ENCODE data around the gene PLEKHG5. TPM values are rescaled to one million over a fixed set of nuclear protein-coding genes. Genes with fewer than 3 reads are reported as not detected.
A peak's percentile ranks its signal among the peaks of the same experiment; 100 is the strongest.

The PLEKHG5 gene
- total RNA-seq, 4 donors from 2014 or later: 5.8 to 12.0 (median 8.4) TPM

DNA sequence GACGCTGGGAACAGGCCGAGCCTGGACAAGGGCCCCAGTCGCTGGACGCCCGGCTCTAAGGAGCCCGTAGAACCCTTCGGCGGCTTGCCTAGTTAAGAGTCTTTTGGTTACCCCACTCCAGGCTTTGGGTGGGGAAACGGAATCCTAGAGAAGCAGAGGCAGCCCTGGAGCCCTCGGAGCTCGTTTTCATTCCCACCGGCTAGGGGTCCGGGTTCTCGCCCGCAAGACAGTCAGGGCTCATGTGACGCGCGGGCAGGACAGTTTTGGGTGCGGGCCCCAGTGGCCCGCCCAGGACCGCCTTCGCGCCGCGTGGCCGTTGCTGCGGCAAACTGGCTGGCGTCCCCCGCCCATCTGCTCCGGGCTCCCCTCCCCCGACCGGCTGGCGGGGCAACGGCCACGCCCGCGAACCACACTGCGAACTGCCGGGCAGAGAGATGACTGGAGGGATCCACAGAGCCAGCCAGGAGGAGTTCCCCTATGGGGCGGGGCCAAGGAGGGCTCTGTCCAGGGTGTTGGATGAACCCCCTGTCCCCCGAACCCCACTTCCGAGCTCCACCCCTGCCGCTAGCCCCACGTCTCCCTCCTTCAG lies 70.9 kb downstream of the PLEKHG5 start:
- Histone ChIP-seq H3K4me1 (peaks cover 24 to 45% of the 10 kb centered on the region in 2 donors), H3K27me3 (peaks cover 45% of the 10 kb centered on the region), H3K36me3 (no peaks in the 10 kb centered on the region), H3K9me3 (no peaks in the 10 kb centered on the region), H3K27ac (no peak overlapping the region), H3K4me3 (replicated peaks in 1 of 3) (no peak overlapping the region)
- no peak for TF ChIP-seq POLR2A (IDR thresholded peaks at IDR 0.05)
- intact Hi-C loops (cut with DNase I): no loop called here
- no peak for DNase-seq
- WGBS, 2 donors: 7 to 18% methylated on average over 9 to 13 of the region's 44 CpGs

DNA sequence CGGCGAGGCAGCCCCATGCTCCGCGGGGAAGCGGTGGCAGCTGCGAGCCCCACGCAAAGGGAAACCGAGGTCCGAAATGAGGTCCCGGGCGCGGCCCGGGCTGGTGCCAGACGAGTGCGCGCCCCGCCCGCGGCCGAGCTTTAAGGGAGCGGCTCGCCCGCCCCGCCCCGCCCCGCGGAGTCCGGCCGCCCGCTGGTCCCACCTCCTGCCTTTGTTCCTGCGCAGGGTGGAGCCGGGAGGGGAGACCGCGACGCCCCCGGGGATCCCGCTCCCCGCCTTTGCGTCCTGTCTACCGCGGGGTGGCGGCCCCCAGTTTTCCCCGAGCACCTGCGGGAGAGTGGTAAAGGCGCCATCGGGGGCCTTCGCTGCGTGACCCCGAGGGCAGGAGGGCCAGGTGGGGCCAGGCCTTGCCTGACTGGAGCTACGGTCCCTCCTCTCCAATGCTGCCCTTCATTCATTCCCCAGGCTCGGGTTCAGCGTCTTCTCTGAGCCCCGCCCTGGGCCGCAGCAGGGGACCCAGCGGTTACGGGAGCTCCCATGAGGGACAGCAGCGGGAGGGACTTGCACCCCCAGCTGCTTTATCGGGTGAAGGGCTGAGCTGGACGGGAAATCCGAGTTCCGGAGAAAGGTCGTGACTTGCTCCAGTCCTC lies 71.5 kb downstream of the PLEKHG5 start, which contains the start of gene HES2:
Gene HES2, minus strand, starts transcription at position 116 of the 650 bp plus-strand sequence. Its CDS starts 99 bp downstream, at position 17.
- no peak for DNase-seq
- no peaks in the 10 kb centered on the region for H3K9me3 ChIP-seq
- intact Hi-C loops (cut with DNase I): no loop called here
- peaks cover 24 to 40% of the 10 kb centered on the region in 2 donors for H3K4me1 ChIP-seq
- H3K4me3 ChIP-seq (replicated peaks in 1 of 3): peak within 1 kb of the TSS in 1 of 3 donors; percentile 18
- H3K36me3 ChIP-seq: no peaks in the 10 kb centered on the region
- WGBS, 2 donors: 0 to 1% methylated on average over 3 to 23 of the region's 62 CpGs
- TF ChIP-seq, protein P1, sequence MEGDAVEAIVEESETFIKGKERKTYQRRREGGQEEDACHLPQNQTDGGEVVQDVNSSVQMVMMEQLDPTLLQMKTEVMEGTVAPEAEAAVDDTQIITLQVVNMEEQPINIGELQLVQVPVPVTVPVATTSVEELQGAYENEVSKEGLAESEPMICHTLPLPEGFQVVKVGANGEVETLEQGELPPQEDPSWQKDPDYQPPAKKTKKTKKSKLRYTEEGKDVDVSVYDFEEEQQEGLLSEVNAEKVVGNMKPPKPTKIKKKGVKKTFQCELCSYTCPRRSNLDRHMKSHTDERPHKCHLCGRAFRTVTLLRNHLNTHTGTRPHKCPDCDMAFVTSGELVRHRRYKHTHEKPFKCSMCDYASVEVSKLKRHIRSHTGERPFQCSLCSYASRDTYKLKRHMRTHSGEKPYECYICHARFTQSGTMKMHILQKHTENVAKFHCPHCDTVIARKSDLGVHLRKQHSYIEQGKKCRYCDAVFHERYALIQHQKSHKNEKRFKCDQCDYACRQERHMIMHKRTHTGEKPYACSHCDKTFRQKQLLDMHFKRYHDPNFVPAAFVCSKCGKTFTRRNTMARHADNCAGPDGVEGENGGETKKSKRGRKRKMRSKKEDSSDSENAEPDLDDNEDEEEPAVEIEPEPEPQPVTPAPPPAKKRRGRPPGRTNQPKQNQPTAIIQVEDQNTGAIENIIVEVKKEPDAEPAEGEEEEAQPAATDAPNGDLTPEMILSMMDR (IDR thresholded peaks at IDR 0.05): no peak
- TF ChIP-seq POLR2A (IDR thresholded peaks at IDR 0.05): no peak
- H3K27me3 ChIP-seq: peaks cover 42% of the 10 kb centered on the region
- H3K27ac ChIP-seq: no peak within 1 kb of the TSS

DNA sequence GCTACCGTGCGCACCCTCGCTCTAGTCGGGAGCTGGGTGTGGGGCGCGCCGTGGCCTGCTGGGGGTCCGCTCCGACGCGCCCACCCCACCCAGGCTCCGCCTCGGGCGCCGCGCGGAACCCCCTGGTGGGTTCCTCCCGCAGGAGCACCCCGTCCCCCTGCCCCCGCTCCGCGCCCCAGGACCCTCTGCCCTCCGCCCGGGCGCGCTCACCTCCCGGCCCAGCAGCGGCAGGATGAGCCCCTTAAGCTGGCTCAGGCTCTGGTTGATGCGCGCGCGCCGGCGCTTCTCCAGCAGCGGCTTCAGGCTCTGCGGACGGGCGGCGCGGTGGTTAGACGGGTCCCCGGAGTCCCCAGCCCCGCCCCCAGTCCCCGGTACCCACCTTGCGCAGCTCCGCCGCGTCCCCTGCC lies 72.1 kb downstream of the PLEKHG5 start:
- Histone ChIP-seq H3K4me1 (peaks cover 24 to 35% of the 10 kb centered on the region in 2 donors), H3K27ac (no peak overlapping the region), H3K9me3 (no peaks in the 10 kb centered on the region), H3K27me3 (peaks cover 47% of the 10 kb centered on the region), H3K4me3 (replicated peaks in 1 of 3) (peak overlapping the region in 1 of 3 donors; percentile 18), H3K36me3 (no peaks in the 10 kb centered on the region)
- WGBS, 2 donors: 7% methylated on average over 3 of the region's 48 CpGs; no CpG with 5 or more reads in 1 of the 2 donors
- intact Hi-C loops (cut with DNase I): no loop called here
- no peak for DNase-seq
- no peak for TF ChIP-seq POLR2A (IDR thresholded peaks at IDR 0.05)
- TF ChIP-seq, protein P1 (IDR thresholded peaks at IDR 0.05): no peak

DNA sequence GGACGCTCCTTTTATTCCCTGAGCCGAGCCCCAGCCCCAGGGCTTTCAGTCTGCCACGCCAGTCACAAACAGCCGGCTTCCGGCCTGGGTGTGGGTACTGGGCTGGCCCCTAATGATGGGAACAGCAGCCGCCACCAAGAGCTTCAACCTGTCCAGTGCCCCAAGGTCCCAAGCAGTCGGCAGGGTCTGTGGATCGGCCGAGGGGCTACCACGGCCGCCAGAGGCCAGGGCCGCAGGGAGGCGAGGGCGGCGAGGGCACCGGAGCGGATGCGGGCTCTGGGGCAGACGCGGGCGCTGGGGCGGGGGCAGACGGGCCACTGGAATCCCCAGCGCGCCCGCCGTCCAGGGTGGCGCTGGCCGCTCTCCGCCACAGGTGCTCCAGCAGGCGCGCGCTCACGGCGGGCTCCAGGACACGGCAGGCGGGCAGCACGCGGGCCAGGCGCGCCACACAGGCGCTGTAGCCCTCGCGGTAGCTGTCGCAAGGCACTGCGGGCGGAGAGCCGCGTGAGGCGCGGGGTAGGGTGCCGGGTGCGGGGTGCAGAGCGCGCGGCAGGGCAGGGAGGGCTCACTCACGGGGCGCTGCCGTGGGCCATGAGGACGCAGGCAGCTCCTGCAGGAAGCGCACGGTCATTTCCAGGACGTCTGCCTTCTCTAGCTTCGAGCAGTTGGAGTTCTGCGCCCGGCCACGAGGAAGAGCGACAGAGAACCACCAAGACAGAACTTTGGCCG lies 72.6 kb downstream of the PLEKHG5 start:
- H3K36me3 ChIP-seq: no peaks in the 10 kb centered on the region
- TF ChIP-seq, protein P1 (IDR thresholded peaks at IDR 0.05): no peak
- no peak for TF ChIP-seq POLR2A (IDR thresholded peaks at IDR 0.05)
- no peaks in the 10 kb centered on the region for H3K9me3 ChIP-seq
- peaks cover 42% of the 10 kb centered on the region for H3K27me3 ChIP-seq
- H3K4me1 ChIP-seq: peaks cover 18 to 29% of the 10 kb centered on the region in 2 donors
- WGBS, 2 donors: 14 to 25% methylated on average over 5 to 31 of the region's 69 CpGs
- no peak overlapping the region for H3K27ac ChIP-seq
- intact Hi-C loops (cut with DNase I): no loop called here
- no peak overlapping the region for H3K4me3 ChIP-seq (replicated peaks in 1 of 3)
- no peak for DNase-seq

DNA sequence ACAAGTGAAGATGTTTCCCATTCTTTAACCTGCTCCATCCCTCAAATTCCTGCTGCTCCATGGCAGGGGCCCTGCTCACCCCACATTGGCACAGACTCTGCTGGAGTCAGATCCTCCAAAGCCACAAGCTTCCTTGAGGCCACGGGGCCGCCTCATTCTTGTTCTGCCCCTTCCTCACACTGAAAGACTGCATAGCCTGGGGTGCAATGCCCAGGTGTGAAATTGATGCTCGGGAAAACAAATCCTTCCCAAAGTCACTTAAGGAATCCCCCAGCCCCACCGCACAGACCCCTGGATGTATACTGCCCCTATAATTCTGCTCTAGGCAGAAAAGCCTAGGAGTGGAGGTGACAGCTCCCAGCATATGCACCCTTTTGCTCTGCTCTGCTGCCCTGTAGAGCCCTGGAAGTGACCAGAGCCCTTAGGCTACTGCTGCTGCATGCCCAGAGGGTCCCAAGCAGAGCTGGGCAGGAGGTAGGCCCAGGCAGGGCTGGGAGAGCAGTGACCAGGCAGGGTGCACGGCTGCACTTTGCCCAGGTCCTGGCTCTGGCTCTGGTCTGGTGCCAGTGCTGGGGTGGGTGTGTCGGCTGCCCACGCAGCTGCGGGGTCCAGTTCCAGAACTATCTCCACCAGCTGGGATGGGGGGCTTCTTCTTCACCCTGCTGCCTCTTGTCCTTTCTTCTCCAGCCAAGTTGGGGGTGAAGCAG lies 73.4 kb downstream of the PLEKHG5 start:
- peaks cover 41% of the 10 kb centered on the region for H3K27me3 ChIP-seq
- TF ChIP-seq POLR2A (IDR thresholded peaks at IDR 0.05): no peak
- TF ChIP-seq, protein P1 (IDR thresholded peaks at IDR 0.05): no peak
- H3K4me1 ChIP-seq: peaks cover 11 to 22% of the 10 kb centered on the region in 2 donors
- H3K36me3 ChIP-seq: no peaks in the 10 kb centered on the region
- WGBS, 2 donors: 61 to 80% methylated on average over 7 of the region's 8 CpGs
- no peak for DNase-seq
- H3K4me3 ChIP-seq (replicated peaks in 1 of 3): no peak overlapping the region
- intact Hi-C loops (cut with DNase I): no loop called here
- H3K9me3 ChIP-seq: no peaks in the 10 kb centered on the region
- no peak overlapping the region for H3K27ac ChIP-seq
